ENCODE results near the gene PPP3CB.

Gene PPP3CB

DNA sequence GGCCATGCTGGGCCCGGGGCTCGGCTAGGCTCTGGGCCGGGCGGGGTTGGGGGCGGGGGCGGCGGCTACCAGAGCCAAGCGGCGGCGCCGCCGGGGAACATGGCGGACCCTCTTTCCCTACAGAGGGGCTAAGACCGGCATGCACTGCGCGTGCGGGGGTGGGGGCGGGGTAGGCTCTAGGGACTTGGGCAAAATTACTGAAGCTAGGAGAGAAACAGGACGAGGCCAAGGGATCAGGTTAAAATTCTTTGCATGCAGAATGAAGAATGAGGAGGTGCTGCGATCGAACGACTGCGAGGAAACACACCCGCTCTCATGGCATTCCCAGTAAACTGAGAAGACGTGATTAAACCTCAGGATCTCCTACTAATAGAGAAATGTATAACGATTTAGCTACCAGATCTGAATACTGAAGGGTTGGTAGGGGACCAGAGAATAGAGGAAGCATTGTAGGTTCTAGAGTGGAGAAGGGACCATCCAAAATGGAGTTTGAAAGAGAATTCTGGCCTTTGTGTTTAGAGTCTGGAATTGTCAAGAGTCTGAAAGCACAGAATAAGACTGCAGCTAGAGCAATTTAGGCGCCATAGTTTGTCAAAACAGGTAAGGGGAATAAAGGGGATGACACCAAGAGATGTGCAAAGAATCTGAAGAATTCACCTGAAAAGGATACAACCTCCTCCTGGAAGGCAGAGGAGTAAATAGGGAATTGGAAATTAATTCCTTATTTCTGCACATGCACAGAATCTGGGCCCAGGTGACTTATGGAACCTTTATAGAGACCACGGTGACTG lies at the start of gene PPP3CB:
Gene PPP3CB (minus strand): TSS at position 141 of the 791 bp plus-strand sequence. CDS start 135 bp downstream, at position 6.
- in situ Hi-C loops (cut with MboI; ENCODE audit: low sequenced_read_pairs) = no loop called here

DNA sequence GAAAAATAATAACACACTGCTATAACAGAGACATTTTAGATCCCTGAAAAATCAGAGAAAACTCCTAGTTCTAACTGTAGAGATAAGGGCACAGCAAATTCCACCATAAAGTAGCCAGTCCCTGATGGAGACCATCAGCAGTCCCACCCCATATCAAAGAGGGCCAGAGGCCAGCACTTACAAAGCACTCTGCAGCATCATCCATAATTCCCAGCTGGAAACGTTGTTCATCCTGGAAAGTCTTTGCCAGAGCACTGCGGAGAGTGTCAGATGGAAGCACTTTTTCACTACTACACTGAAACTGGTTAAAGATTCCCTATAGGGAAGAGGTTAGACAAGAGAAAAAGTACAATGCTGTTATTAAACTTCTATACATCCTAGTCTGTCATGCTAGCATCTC lies 49.5 kb upstream of the PPP3CB start:
- in situ Hi-C loops (cut with MboI; ENCODE audit: low sequenced_read_pairs) = no loop called here

DNA sequence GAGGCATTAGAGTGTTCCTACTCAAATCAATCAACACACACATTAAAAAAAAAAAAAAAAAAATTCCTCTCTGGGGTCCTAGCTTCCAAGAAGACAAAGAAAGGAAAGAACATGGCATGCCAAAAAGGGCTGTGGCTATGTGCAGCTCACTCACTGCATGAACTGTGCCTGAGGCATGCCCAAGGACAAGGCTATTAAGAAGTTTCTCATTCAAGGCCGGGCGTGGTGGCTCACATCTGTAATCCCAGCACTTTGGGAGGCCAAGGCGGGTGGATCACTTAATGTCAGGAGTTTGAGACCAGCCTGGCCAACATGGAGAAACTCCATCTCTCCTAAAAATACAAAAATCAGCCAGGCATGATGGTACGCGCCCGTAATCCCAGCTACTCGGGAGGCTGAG lies 41.9 kb upstream of the PPP3CB start:
- in situ Hi-C loops (cut with MboI; ENCODE audit: low sequenced_read_pairs) = no loop called here

DNA sequence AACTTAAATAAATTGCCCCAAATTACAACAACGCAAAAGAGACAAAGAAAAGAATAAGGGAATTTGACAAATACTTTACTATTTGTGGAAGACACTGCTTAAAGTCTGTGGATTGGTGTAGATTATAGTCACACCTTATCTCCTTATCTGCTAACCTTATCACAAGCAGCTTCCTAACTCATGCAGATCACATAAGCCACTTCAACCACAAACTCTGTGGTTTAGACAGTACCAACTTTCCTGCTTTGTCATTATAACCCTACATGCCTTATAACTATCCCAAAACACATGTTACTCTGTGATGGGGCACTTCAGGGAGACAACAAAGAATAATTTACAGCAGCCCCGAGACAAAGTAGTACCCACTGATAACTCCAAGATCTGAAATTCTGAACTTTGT lies 41.5 kb upstream of the PPP3CB start:
- in situ Hi-C loops (cut with MboI; ENCODE audit: low sequenced_read_pairs) = no loop called here

DNA sequence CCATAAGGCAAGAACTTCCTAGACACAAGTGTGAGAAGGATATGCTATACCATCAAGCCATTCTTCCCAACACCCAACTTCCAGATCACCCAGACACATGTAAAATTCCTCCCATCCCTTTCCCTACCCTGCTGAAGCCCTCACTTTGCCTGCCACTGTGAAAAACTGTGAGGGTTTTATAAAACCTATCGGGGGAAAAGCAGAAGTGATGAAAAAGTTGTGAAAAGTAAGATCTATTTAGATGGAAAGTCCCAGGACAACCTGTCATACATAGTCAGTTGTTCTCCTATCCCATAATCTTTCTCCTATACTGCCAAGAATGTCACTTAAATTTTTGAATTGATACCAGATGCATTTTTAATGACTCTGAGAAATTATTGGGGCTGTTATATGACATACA lies 39.0 kb upstream of the PPP3CB start:
- in situ Hi-C loops (cut with MboI; ENCODE audit: low sequenced_read_pairs) = no loop called here

DNA sequence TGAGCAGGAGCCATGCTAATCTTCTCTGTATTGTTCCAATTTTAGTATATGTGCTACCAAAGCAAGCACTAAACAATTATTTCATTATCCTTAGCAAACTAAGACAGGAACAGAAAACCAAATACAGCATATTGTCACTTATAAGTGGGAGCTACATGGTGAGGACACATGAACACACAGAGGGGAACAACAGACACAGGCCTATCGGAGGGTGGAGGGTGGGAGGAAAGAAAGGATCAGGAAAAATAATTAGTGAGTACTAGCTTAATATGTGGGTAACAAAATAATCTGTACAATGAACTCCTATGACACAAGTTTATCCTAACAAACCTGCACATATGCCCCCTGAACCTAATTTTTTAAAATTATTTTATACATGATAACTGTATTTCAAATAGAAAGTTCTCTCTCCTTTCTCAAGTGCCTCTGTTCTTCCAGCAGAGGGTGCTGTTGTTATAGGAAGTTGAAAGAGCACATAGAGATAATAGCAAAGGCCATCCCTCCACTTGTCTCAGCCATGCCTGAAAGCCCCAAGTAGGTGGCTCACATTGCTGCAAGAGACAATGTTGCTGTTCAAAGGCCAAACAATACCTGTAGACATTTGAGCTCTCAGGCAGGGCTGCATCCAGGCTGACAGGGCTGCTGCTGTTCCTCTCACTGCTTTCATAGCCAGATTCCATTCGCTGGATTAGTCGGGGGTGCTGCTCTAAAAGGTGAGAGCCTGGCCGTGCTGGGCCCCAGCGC lies 33.4 kb upstream of the PPP3CB start:
- in situ Hi-C loops (cut with MboI; ENCODE audit: low sequenced_read_pairs) = loop anchor here (10.0 kb wide), 1 partner anchor 116 kb away; the partner anchor contains the start of gene MYOZ1

DNA sequence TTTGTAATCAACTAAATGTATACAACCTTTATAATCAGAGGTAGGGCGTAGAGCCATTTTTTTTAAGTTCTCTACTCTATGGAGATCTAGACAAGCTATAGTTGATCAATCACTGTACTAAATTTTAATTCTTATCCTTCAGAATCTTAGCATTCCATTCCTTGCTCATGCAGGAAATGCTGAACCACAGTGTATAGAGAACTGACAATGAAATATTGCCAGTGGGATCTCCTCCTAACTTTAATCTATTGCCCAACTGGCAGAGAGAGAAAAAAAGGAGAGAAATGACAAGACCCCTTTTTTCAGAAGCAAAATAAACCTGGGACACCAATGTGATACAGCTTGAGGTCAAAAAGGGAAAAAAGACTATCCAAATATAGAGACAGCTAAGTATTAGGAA lies 26.4 kb upstream of the PPP3CB start:
- in situ Hi-C loops (cut with MboI; ENCODE audit: low sequenced_read_pairs) = loop anchor here (10.0 kb wide), 1 partner anchor 123 kb away; the partner anchor contains the start of gene MYOZ1

DNA sequence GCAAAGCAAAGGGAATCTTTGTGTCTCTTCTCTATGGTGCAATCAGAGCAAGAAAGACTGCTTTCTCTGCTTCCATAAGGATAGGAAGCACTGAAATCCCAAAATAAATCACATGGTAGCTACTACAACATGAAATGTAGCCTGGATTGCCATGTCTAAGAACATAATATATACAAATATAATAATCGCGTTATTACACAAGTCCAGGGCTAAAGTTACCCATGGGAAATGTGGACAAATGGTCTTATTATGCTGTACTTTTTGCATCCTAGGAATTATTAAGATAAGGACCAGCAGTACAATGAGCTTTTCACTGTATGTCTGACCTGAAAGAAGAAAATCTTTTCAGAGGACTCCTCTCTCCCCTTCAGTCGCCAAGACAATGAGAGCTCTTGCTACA lies 23.5 kb upstream of the PPP3CB start:
- in situ Hi-C loops (cut with MboI; ENCODE audit: low sequenced_read_pairs) = no loop called here

DNA sequence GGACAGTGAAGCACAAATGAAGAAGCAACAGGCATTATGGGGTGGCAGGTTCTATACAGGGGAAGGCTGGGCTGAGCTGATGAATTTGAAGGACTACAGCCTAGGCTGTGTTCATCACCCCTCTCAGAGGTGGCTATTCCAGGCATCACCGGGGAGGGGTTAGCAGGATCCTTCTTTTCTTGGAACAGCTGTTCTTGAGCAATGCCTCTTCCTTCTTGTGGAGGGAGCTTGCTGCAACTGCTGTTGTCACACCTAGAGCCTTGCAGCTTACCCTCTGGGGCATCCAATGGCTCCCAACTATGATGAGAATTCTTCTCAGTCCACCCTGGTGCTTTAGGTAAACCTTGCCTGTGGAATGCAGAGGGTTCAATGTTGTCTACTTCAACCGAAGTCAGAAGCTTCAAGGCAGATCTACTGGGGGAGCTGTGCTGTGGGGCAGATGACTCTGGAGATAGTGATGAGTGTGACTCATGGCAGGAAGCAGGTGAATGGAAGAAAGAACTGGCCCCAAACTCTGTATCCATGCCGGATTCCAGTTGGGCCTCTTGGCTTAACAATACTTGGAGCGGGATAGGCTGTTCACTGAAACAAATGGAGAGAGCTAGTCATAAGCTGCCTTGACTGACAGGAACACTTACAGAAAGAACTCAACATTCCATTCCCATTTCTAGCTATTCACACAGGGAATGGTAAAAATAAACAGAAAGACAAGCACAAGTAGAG lies 21.5 kb upstream of the PPP3CB start:
- in situ Hi-C loops (cut with MboI; ENCODE audit: low sequenced_read_pairs) = no loop called here

DNA sequence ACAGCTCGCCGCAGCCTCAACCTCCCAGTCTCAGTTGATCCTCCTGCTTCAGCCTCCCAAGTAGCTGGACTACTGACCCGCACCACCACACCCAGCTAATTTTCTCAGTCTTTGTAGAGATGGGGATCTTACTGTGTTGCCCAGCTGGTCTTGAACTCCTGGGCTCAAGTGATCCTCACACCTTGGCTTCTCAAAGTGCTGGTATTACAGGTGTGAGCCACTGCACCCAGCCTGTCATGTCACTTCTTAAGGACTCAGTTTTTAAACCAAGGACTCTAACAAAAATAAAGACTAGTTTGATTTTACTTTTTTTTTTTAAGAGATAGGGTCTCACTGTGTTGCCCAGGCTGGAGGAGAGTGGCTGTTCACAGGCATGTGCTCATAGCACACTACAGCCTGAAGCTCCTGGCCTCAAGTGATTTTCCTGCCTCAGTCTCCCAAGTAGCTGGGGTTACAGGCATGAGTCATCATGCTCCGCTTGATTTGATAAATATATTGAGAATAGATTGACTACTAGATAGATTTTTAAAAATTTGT lies 16.5 kb upstream of the PPP3CB start:
- in situ Hi-C loops (cut with MboI; ENCODE audit: low sequenced_read_pairs) = no loop called here

DNA sequence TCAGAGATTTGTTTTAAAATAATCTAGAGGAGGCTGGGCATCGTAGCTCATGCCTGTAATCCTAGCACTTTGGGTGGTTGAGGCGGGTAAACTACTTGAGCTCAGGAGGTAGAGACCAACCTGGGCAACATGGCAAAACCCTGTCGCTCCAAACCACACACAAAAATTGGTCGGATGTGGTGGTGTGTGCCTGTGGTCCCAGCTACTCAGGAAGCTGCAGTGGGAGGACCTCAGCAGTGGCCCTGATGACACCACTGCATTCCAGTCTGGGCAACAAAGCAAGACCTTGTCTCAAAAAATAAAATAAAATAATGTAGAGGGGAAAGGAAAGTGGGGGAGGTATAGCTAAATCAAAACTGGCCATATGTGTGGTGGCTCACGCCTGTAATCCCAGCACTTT lies 13.9 kb upstream of the PPP3CB start:
- in situ Hi-C loops (cut with MboI; ENCODE audit: low sequenced_read_pairs) = no loop called here

DNA sequence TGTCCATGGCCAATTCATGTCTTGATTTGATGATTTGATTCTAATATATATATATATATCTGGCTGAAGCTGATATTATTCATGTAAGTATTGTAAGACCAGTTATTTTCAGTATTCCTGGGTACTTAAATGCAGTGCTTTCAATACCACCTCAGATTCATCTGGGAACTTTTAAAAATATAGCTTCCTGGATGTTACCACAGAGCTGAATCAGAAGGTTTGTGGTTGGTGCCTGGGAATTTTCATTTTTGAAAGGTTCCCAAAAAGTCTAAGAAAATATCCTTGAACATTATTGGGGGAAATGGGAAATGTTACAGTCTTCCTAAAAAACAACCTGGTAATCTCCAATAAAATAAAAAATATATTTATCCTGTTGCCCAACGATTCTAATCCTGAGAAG lies 10.7 kb upstream of the PPP3CB start:
- in situ Hi-C loops (cut with MboI; ENCODE audit: low sequenced_read_pairs) = no loop called here

DNA sequence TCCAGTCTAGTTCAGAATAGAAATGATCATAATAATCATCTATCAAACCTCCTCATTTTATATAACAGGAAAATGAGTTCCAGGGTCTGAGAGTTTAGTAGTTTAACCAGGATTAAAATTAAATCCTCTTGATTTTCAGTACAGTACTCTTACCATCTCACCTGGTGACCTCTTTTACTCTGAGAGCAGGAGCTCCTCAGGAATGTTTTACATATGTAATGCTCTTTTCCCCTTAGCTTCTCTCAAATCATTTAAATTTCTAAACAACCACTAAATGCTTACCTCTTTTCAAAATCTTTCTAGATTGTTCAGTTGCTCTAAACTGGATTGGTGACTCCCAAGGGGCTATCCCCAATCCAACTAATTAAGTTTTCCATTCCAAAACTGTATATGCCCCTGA lies 10.2 kb upstream of the PPP3CB start:
- in situ Hi-C loops (cut with MboI; ENCODE audit: low sequenced_read_pairs) = no loop called here

DNA sequence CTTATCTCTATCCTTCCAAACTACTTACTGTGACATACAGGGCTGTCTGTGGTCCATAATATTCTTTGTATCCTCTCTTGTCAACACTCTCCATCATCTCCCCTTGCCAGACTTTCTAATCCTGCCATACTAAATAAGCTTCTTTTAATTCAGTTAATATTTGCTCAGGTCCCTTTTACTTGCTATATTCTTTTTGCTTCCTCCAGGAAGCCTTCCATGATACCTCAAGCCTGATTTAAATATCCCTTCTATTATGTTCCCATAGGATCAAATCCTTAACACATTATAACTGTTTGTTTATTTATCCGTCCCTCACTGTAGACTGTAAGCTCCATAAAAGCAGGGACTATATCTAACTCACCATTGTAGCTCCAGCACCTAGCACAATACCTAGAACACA lies 7.2 kb upstream of the PPP3CB start:
- in situ Hi-C loops (cut with MboI; ENCODE audit: low sequenced_read_pairs) = no loop called here

DNA sequence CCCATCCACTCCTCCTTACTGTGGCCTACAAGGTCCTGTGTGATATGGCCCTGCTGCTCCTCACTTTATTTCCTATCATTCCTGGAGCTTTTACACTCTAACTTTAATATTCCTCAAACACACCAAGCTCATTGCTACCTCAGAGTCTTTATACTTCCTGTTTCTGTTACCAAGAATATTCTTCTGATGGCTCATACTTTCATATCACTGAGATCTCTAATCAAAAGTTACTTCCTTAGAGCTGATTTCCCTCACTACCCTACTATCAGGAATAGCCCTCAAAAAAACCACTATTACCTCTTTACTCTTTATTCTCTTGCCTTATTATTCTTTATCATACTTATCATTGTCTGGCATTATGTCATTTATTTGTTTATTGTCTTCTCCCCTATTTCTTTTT lies 5.8 kb upstream of the PPP3CB start:
- in situ Hi-C loops (cut with MboI; ENCODE audit: low sequenced_read_pairs) = no loop called here

DNA sequence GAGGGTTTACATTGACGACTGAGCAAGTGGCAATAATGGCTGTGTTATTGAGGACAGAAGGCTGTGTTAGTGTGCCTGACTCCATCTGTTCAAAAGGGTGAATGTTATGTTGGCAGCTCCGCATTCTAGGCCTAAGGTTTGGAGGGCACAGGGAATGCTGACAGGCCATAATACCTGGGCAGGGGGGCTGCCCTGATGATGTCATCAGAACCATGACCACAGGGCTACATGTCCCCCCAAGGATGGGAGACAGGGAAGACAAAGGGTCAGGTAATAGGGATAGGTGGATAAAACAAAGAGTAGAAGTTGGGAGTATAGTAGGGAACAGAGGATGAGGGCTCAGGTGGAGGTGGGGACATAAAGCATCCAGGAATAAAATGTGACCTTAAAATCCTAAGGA lies 1.8 kb upstream of the PPP3CB start:
- in situ Hi-C loops (cut with MboI; ENCODE audit: low sequenced_read_pairs) = no loop called here

DNA sequence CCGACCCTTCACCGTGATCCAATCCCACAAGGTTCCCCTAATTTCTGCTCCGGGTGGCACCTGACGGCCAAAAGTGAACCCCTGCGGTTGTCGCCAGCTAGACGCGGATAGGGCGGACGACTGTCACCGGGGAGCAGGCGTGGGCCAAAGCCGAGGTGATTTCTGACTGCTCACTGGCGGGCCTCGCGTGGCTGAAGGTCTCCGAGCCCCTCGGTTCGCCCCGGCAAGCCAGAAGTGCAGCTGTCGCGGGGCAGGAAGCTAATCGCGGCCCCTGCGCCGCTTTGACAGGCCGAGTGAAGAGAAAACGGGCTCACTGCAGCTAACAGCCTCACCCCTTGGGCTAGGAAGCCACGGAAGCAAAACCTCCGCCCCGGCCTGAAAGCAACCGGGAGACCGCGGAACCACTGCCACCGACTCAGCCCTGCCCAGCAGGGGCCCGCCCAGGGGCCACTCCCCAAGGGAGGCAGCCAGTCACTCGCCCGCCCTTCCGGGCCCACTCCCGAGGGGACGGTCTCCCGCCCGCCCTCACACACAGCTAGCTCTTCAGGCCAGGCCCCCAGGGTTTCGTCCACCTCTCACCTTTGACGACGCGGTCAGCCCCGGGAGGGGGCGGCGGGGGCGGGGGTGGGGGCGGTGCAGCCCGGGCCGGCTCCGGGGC lies 469 bp downstream of the PPP3CB start:
- in situ Hi-C loops (cut with MboI; ENCODE audit: low sequenced_read_pairs) = no loop called here

DNA sequence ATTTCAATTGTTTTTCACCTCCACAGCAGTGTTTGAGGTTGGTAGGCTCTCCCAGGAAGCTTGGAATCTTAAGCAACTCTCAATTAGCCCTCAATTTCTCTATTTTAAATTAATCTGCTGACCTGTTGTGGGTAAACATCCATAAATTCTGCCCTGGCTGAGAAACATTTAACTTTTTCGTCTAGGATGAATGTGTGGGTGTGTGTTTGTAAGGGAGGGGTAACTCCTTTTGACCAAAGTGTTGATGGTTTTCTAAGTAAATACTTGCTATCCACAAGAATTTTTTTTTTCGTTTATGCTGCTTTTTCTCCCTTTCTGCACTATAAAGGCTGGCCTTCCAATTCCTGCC lies 973 bp downstream of the PPP3CB start:
- in situ Hi-C loops (cut with MboI; ENCODE audit: low sequenced_read_pairs) = no loop called here

DNA sequence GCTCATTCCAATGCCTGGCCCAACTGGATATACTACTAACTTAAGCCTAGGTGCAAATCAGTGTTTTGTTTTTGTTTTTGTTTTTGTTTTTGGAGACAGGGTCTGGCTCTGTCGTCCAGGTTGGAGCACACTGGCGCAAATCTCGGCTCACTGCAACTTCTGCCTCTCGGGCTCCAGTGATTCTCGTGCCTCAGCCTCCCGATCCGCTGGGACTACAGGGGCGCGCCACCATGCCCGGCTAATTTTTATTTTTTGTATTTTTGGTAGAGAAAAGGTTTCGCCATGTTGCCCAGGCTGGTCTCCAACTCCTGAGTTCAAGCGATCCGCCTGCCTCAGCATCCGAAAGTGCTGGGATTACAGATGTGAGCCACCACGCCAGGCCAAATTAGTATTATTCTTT lies 1.6 kb downstream of the PPP3CB start:
- in situ Hi-C loops (cut with MboI; ENCODE audit: low sequenced_read_pairs) = no loop called here

DNA sequence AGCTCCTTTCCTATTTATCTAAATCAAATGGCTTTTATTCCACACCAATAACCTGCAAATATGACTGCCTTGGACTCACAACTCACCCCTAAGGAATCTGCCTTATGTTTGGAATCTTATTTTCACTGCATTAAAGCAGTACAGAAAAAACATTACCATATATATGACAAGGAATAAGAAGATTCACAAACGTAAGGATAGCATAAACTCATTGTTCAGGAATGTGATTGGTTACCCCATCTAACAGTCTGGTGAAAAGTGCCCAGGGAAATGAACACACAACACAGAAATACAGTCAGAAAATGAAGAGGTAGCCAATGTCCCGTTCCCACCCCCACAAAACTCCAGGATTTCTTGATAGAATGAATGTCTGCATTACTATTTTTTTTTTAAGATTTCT lies 2.0 kb downstream of the PPP3CB start:
- in situ Hi-C loops (cut with MboI; ENCODE audit: low sequenced_read_pairs) = no loop called here

DNA sequence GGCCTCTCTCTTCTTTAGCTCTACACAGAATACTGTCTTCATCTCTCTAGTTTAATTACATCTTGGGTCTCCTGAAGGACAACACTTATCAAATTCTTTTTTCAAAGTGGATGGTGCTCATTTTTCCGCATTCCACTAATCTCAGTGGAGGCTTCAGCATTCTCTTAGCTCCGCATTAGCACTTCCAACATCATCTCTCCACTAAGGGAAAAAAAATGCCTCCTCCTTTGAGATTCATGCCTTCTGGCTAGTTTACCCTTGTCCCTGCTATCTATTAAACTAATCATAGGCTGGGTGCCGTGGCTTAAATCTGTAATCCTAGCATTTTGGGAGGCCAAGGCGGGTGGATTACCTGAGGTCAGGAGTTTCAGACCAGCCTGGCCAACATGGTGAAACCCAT lies 9.2 kb downstream of the PPP3CB start:
- in situ Hi-C loops (cut with MboI; ENCODE audit: low sequenced_read_pairs) = no loop called here

Data from HL-60/S4 treated with retinoic acid at 250 ng/mL for 4 days and 3 days (cell line).